Esophagus muscularis mucosa (tissue), 4 donors: ENCODE measurements around the gene F10. TPM values are rescaled to one million over a fixed set of nuclear protein-coding genes. Genes with fewer than 3 reads are reported as not detected.
A peak's percentile ranks its signal among the peaks of the same experiment; 100 is the strongest.

Experiments
- DNase-seq: peaks from one replicate; pipeline ENCODE4 v3.0.0-alpha.2; 2017; ENCODE audit errors: extremely low spot score
- H3K27ac ChIP-seq, 4 donors: fragments of 200-600 bp; sonication (generic); replicated peaks in 1 of 4; 1 replicate in 3 of 4; 2 replicates in 1 of 4; pipeline ENCODE4 v1.5.1; 2016 to 2019; ENCODE audit warnings: mild to moderate bottlenecking in 1 of 4
- H3K27me3 ChIP-seq, 4 donors: fragments of 200-600 bp; sonication (generic); one replicate each; pipeline versions ENCODE4 v1.5.1 to v1.6.0; 2016 to 2019
- H3K36me3 ChIP-seq, 4 donors: fragments of 200-600 bp; sonication (generic); one replicate each; pipeline ENCODE4 v1.5.1; 2016 to 2019
- H3K4me1 ChIP-seq, 4 donors: fragments of 200-600 bp; sonication (generic); one replicate each; pipeline ENCODE4 v1.5.1; 2016 to 2019
- H3K4me3 ChIP-seq, 4 donors: fragments of 200-600 bp; sonication (generic); 1 replicate in 2 of 4; 2 replicates in 2 of 4; pipeline ENCODE4 v1.5.1; 2016 to 2019; ENCODE audit warnings: mild to moderate bottlenecking in 4 of 4, moderate library complexity in 1 of 4
- H3K9me3 ChIP-seq, 4 donors: fragments of 200-600 bp; sonication (generic); 1 replicate in 3 of 4; 2 replicates in 1 of 4; pipeline ENCODE4 v1.5.1; 2016 to 2019
- CTCF ChIP-seq, 3 experiments: fragments of 200-600 bp in 2 of 3; fragments of 450-650 bp in 1 of 3; sonication (generic) in 2 of 3; IDR thresholded peaks; one replicate each; pipeline ENCODE4 v1.5.1; 2017 to 2019; ENCODE audit warnings: antibody characterized with exemption in 3 of 3, mild to moderate bottlenecking in 2 of 3, moderate library complexity in 1 of 3
- EP300 ChIP-seq: sonication (generic); formaldehyde crosslinking; IDR thresholded peaks from one replicate; pipeline ENCODE4 v1.6.1; 2017; ENCODE audit warnings: antibody characterized with exemption
- POLR2A ChIP-seq: fragments of 450-650 bp; IDR thresholded peaks from one replicate; pipeline ENCODE4 v1.6.1; 2017; ENCODE audit warnings: antibody characterized with exemption, moderate library complexity, mild to moderate bottlenecking, low read depth
- POLR2AphosphoS5 ChIP-seq, 2 donors: sonication (generic); formaldehyde crosslinking; IDR thresholded peaks; one replicate each; pipeline ENCODE4 v1.6.1; 2017; ENCODE audit warnings: antibody characterized with exemption in 2 of 2
- WGBS: methylation state at CpG from one replicate; pipeline ENCODE4 v1.1.5; 2018; 5-methylcytosine and 5-hydroxymethylcytosine counted together
- intact Hi-C: fragments of 100-400 bp; cut with DNase I; formaldehyde crosslinking; loops from one replicate; pipeline ENCODE4 v1.15.1; 2023
- total RNA-seq, 4 donors: library from RNA; depleted of rRNA; stranded (reverse); fragments of >200 nt; gene quantifications; one replicate each; pipeline versions ENCODE4 v1.1.0 to v1.2.1, GENCODE V29; 2016

F10 gene
- total RNA-seq, 4 donors from 2014 or later = 4.6 to 20.5 (median 11.7) TPM

- peaks cover 0 to 26% (median 17%) of the 10 kb centered on the region in 4 donors for H3K4me1 ChIP-seq
- TF ChIP-seq EP300 = no peak
- TF ChIP-seq POLR2A = no peak
- TF ChIP-seq POLR2AphosphoS5 (IDR thresholded peaks at IDR 0.05) = no peak
- no peak for TF ChIP-seq CTCF (IDR thresholded peaks at IDR 0.05)
- no peak for DNase-seq
- 89% methylated on average over 18 of the region's 19 CpGs for WGBS
- no peaks in the 10 kb centered on the region for H3K36me3 ChIP-seq
- no peaks in the 10 kb centered on the region for H3K9me3 ChIP-seq
- H3K27ac ChIP-seq = no peak overlapping the region
- peaks cover 0 to 22% (median 2%) of the 10 kb centered on the region in 4 donors for H3K27me3 ChIP-seq
- intact Hi-C loops = no loop called here
- no peak overlapping the region for H3K4me3 ChIP-seq
These were observed 3.1 kb downstream of the F10 start for GRCh38 chr13:113125506-113126264.

- no peaks in the 10 kb centered on the region for H3K36me3 ChIP-seq
- 86% methylated on average over 18 of the region's 18 CpGs for WGBS
- no peak overlapping the region for H3K27ac ChIP-seq
- H3K9me3 ChIP-seq = no peaks in the 10 kb centered on the region
- H3K4me3 ChIP-seq = no peak overlapping the region
- intact Hi-C loops = no loop called here
- DNase-seq = no peak
- peaks cover 0 to 26% (median 17%) of the 10 kb centered on the region in 4 donors for H3K4me1 ChIP-seq
- H3K27me3 ChIP-seq = peaks cover 0 to 25% (median 2%) of the 10 kb centered on the region in 4 donors
- TF ChIP-seq CTCF (IDR thresholded peaks at IDR 0.05) (no peak), EP300 (no peak), POLR2AphosphoS5 (IDR thresholded peaks at IDR 0.05) (no peak)
These were observed 3.9 kb downstream of the F10 start for GRCh38 chr13:113126265-113127150.

- H3K4me1 ChIP-seq = peaks cover 0 to 12% (median 10%) of the 10 kb centered on the region in 4 donors
- H3K4me3 ChIP-seq = peak overlapping the region; percentile 45 to 53 (median 49)
- H3K27me3 ChIP-seq = peaks cover 0 to 21% (median 2%) of the 10 kb centered on the region in 4 donors
- intact Hi-C loops = no loop called here
- H3K9me3 ChIP-seq = no peaks in the 10 kb centered on the region
- no peak for DNase-seq
- H3K27ac ChIP-seq = no peak overlapping the region
- TF ChIP-seq EP300 = no peak
- TF ChIP-seq POLR2AphosphoS5 (IDR thresholded peaks at IDR 0.05) = no peak
- no peak for TF ChIP-seq CTCF (IDR thresholded peaks at IDR 0.05)
- no peak for TF ChIP-seq POLR2A
- WGBS = 78% methylated on average over 12 of the region's 27 CpGs
- no peaks in the 10 kb centered on the region for H3K36me3 ChIP-seq
These were observed 6.9 kb downstream of the F10 start for GRCh38 chr13:113129480-113129879.

- 56% methylated on average over 22 of the region's 60 CpGs for WGBS
- peaks cover 0 to 12% (median 10%) of the 10 kb centered on the region in 4 donors for H3K4me1 ChIP-seq
- no peak for TF ChIP-seq EP300
- intact Hi-C loops = no loop called here
- no peak overlapping the region for H3K27ac ChIP-seq
- peaks cover 0 to 21% (median 2%) of the 10 kb centered on the region in 4 donors for H3K27me3 ChIP-seq
- no peaks in the 10 kb centered on the region for H3K36me3 ChIP-seq
- no peaks in the 10 kb centered on the region for H3K9me3 ChIP-seq
- no peak for DNase-seq
- peak overlapping the region; percentile 45 to 53 (median 49) for H3K4me3 ChIP-seq
These were observed 7.5 kb downstream of the F10 start for GRCh38 chr13:113129921-113130750.
